ENCODE data around the gene CENPX.

CENPX gene

GRCh38 chr17:82055965-82056728, 33.5 kb upstream of the CENPX start:
- intact Hi-C loops (cut with DNase I): loop anchor here (5.0 kb wide), 1 partner anchor 41 kb away; the partner anchor contains the start of gene FASN
- DNase-seq: no peak

GRCh38 chr17:82055023-82055964, 32.6 kb upstream of the CENPX start:
- intact Hi-C loops (cut with DNase I): loop anchor here (5.0 kb wide), 1 partner anchor 42 kb away; the partner anchor contains the start of gene FASN
- DNase-seq: peak in 1 of 10 donors; percentile 40

GRCh38 chr17:82054351-82055022, 31.8 kb upstream of the CENPX start:
- intact Hi-C loops (cut with DNase I): loop anchor here (5.0 kb wide), 1 partner anchor 43 kb away; the partner anchor contains the start of gene FASN
- peak in 1 of 10 donors; percentile 80 for DNase-seq

GRCh38 chr17:82053556-82054263, 31.0 kb upstream of the CENPX start:
- DNase-seq: peak in 2 of 10 donors; percentile 65 to 83
- intact Hi-C loops (cut with DNase I): no loop called here

- intact Hi-C loops (cut with DNase I): no loop called here
- DNase-seq: no peak
Observed at GRCh38 chr17:82053130-82053529, 30.5 kb upstream of the CENPX start.

- intact Hi-C loops (cut with DNase I): loop anchor here (1.0 kb wide), 1 partner anchor 13 kb away; the partner anchor contains the start of gene DUS1L
- DNase-seq: peak in 1 of 10 donors; percentile 72
Observed at GRCh38 chr17:82052638-82053059, 30.0 kb upstream of the CENPX start.

- DNase-seq: peak; percentile 74 to 98 (median 84)
- intact Hi-C loops (cut with DNase I): loop anchor here (1.0 kb wide), 1 partner anchor 13 kb away; the partner anchor contains the start of gene DUS1L
Observed at GRCh38 chr17:82051776-82052637, 29.3 kb upstream of the CENPX start, which contains the start of the genes GPS1 and RFNG. GPS1 (plus strand) TSS chr17:82051898; CDS start chr17:82051932, 34 bp downstream. RFNG (minus strand) TSS chr17:82051811; CDS start chr17:82051766, 45 bp downstream.

- intact Hi-C loops (cut with DNase I): no loop called here
- peak in 2 of 10 donors; percentile 72 to 84 for DNase-seq
Observed at GRCh38 chr17:82050761-82051641, 28.3 kb upstream of the CENPX start.

GRCh38 chr17:82050152-82050760, 27.6 kb upstream of the CENPX start:
- intact Hi-C loops (cut with DNase I): no loop called here

GRCh38 chr17:82049521-82049971, 26.9 kb upstream of the CENPX start:
- intact Hi-C loops (cut with DNase I): no loop called here
- DNase-seq: peak in 2 of 10 donors; percentile 5 to 86

More at GRCh38 chr17:82050152-82050760, 27.6 kb upstream of the CENPX start:
- peak in 2 of 10 donors; percentile 4 to 65 for DNase-seq

- DNase-seq: peak in 1 of 10 donors; percentile 0
- intact Hi-C loops (cut with DNase I): no loop called here
Observed at GRCh38 chr17:82049106-82049505, 26.4 kb upstream of the CENPX start.

- intact Hi-C loops (cut with DNase I): no loop called here
- DNase-seq: no peak
Observed at GRCh38 chr17:82048571-82048971, 25.9 kb upstream of the CENPX start.

- DNase-seq: no peak
- intact Hi-C loops (cut with DNase I): no loop called here
Observed at GRCh38 chr17:82047914-82048570, 25.4 kb upstream of the CENPX start.

GRCh38 chr17:82047379-82047778, 24.7 kb upstream of the CENPX start:
- intact Hi-C loops (cut with DNase I): no loop called here
- no peak for DNase-seq

GRCh38 chr17:82046903-82047302, 24.2 kb upstream of the CENPX start:
- no peak for DNase-seq
- intact Hi-C loops (cut with DNase I): no loop called here

GRCh38 chr17:82045936-82046484, 23.3 kb upstream of the CENPX start:
- no peak for DNase-seq
- intact Hi-C loops (cut with DNase I): no loop called here

All from posterior cingulate gyrus (tissue), 11 donors.